MM.1S (cell line): Measurements from ENCODE around the gene BRINP2.
"Not testable (repeated sequence)": the region's sequence is repeated elsewhere in the genome, so short reads cannot be mapped to it uniquely, and the experiment has no call there.

Experiments
- DNase-seq: peaks from one replicate; pipeline ENCODE4 v3.0.0-alpha.2; 2015
- H2AFZ ChIP-seq: fragments of 300-600 bp; sonication (generic); 2 replicates; pipeline ENCODE4 v1.6.0; 2016; ENCODE audit warnings: antibody characterized with exemption, low read length
- H3F3A ChIP-seq: fragments of 300-600 bp; sonication (generic); 2 replicates; pipeline ENCODE4 v1.6.1; 2016; ENCODE audit warnings: mild to moderate bottlenecking, antibody characterized with exemption, low read length, moderate library complexity, mixed read lengths; ENCODE audit not compliant: insufficient read depth
- H3K27ac ChIP-seq: fragments of 300-600 bp; sonication (generic); 2 replicates; pipeline ENCODE4 v1.5.1; 2016; ENCODE audit warnings: mild to moderate bottlenecking, low read length
- H3K27me3 ChIP-seq: fragments of 300-600 bp; sonication (generic); replicated peaks from 2 replicates; pipeline ENCODE4 v1.6.0; 2016; ENCODE audit warnings: low read length; ENCODE audit not compliant: insufficient read depth
- H3K36me3 ChIP-seq: fragments of 300-600 bp; sonication (generic); replicated peaks from 2 replicates; pipeline ENCODE4 v1.6.1; 2016; ENCODE audit warnings: mild to moderate bottlenecking, low read length, mixed read lengths; ENCODE audit not compliant: insufficient read depth
- H3K4me1 ChIP-seq: fragments of 300-600 bp; sonication (generic); 2 replicates; pipeline ENCODE4 v1.6.1; 2016; ENCODE audit warnings: low read length, mixed read lengths
- H3K4me2 ChIP-seq: fragments of 300-600 bp; sonication (generic); 2 replicates; pipeline ENCODE4 v1.6.0; 2016; ENCODE audit warnings: low read depth, low read length
- H3K4me3 ChIP-seq: fragments of 300-600 bp; sonication (generic); 2 replicates; pipeline ENCODE4 v1.5.1; 2016; ENCODE audit warnings: low read length, mixed read lengths
- H3K79me2 ChIP-seq: fragments of 300-600 bp; sonication (generic); 2 replicates; pipeline ENCODE4 v1.6.1; 2016; ENCODE audit warnings: mixed run types, low read length, mixed read lengths
- H3K9ac ChIP-seq: fragments of 300-600 bp; sonication (generic); 2 replicates; pipeline ENCODE4 v1.6.1; 2016; ENCODE audit warnings: low read length, mixed read lengths
- H3K9me2 ChIP-seq: fragments of 300-600 bp; sonication (generic); replicated peaks from 2 replicates; pipeline ENCODE4 v1.6.1; 2016; ENCODE audit warnings: mild to moderate bottlenecking, low read length, mixed read lengths; ENCODE audit not compliant: insufficient read depth
- H3K9me3 ChIP-seq: fragments of 300-600 bp; sonication (generic); replicated peaks from 2 replicates; pipeline ENCODE4 v1.6.1; 2016; ENCODE audit warnings: mild to moderate bottlenecking, low read length, mixed read lengths; ENCODE audit not compliant: insufficient read depth
- H4K20me1 ChIP-seq: fragments of 300-600 bp; sonication (generic); 2 replicates; pipeline ENCODE4 v1.6.1; 2016; ENCODE audit warnings: mild to moderate bottlenecking, low read length, moderate library complexity, mixed read lengths; ENCODE audit not compliant: insufficient read depth
- EZH2 ChIP-seq: fragments of 300-600 bp; sonication (generic); optimal IDR thresholded peaks from 2 replicates; pipeline ENCODE3; 2017; ENCODE audit warnings: low read depth, mild to moderate bottlenecking, antibody characterized with exemption, low read length, mixed read lengths
- EZH2phosphoT487 ChIP-seq: fragments of 300-600 bp; sonication (generic); IDR thresholded peaks from 2 replicates; pipeline ENCODE4 v1.6.1; 2018; ENCODE audit warnings: antibody characterized with exemption, low read length
- TF ChIP-seq, protein P1 (sequence below): fragments of 300-600 bp; sonication (generic); IDR thresholded peaks from 2 replicates; pipeline ENCODE4 v1.5.1; 2016; ENCODE audit warnings: antibody characterized with exemption, low read length, mixed read lengths

The BRINP2 gene

DNA sequence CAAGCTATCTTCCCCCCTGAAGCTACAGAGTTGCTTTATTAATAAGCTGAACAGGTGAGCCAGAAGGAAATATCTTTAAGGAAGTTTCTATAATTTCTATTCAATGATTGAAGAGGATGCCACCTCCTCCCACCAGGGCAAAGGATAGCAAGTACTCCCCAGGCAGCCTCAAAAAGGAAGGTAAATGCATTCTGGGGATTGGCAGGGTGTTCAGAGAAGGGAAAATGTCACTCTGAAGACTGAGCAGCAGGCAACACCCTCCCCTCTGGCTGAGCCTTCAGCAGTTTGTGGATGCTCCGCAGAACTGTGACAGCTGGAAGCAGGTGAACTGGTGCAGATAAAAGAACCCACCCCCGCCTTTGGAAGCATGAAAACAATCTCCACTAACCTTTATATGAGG, 140.8 kb downstream of the BRINP2 start:
- DNase-seq, result no peak
- no peaks in the 10 kb centered on the region for H3K4me1 ChIP-seq
- H3K9me2 ChIP-seq, result no peaks in the 10 kb centered on the region
- no peaks in the 10 kb centered on the region for H3K36me3 ChIP-seq
- no peak overlapping the region for H3K4me2 ChIP-seq
- no peaks in the 10 kb centered on the region for H3F3A ChIP-seq
- H3K27ac ChIP-seq, result no peak overlapping the region
- no peaks in the 10 kb centered on the region for H3K9me3 ChIP-seq
- no peak overlapping the region for H3K9ac ChIP-seq
- H3K79me2 ChIP-seq, result no peaks in the 10 kb centered on the region
- H2AFZ ChIP-seq, result no peak overlapping the region
- no peak for TF ChIP-seq EZH2
- TF ChIP-seq, protein P1, sequence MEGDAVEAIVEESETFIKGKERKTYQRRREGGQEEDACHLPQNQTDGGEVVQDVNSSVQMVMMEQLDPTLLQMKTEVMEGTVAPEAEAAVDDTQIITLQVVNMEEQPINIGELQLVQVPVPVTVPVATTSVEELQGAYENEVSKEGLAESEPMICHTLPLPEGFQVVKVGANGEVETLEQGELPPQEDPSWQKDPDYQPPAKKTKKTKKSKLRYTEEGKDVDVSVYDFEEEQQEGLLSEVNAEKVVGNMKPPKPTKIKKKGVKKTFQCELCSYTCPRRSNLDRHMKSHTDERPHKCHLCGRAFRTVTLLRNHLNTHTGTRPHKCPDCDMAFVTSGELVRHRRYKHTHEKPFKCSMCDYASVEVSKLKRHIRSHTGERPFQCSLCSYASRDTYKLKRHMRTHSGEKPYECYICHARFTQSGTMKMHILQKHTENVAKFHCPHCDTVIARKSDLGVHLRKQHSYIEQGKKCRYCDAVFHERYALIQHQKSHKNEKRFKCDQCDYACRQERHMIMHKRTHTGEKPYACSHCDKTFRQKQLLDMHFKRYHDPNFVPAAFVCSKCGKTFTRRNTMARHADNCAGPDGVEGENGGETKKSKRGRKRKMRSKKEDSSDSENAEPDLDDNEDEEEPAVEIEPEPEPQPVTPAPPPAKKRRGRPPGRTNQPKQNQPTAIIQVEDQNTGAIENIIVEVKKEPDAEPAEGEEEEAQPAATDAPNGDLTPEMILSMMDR, result no peak
- H4K20me1 ChIP-seq, result no peaks in the 10 kb centered on the region
- no peaks in the 10 kb centered on the region for H3K27me3 ChIP-seq
- no peak overlapping the region for H3K4me3 ChIP-seq

DNA sequence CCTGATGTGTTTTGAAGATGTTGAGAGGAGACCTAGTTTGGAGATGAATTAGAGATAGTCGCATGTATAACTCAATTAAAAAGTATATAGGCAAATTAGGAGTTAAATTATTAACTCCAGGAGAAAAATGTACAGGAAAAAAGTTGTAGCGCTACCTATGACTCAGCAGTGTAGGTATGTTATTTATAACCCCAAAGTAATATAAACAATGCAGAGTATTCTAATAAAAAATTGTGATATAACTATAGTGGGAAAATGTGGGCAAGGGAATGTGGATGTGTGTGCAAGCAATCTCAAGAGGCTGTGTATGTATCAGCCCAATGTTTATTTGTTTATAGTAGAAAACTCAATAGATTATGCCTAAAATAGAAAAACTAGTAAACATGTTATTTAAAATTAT, 144.5 kb downstream of the BRINP2 start:
- Histone ChIP-seq H3K9me2 (no peaks in the 10 kb centered on the region), H3K36me3 (no peaks in the 10 kb centered on the region), H3K9ac (no peak overlapping the region), H3K27me3 (no peaks in the 10 kb centered on the region), H3F3A (no peaks in the 10 kb centered on the region), H3K9me3 (no peaks in the 10 kb centered on the region), H2AFZ (no peak overlapping the region), H3K4me1 (no peaks in the 10 kb centered on the region), H3K4me2 (no peak overlapping the region), H4K20me1 (no peaks in the 10 kb centered on the region), H3K79me2 (no peaks in the 10 kb centered on the region), H3K4me3 (no peak overlapping the region), H3K27ac (no peak overlapping the region)
- no peak for DNase-seq
- TF ChIP-seq, protein P1, result no peak
- no peak for TF ChIP-seq EZH2phosphoT487
- no peak for TF ChIP-seq EZH2

DNA sequence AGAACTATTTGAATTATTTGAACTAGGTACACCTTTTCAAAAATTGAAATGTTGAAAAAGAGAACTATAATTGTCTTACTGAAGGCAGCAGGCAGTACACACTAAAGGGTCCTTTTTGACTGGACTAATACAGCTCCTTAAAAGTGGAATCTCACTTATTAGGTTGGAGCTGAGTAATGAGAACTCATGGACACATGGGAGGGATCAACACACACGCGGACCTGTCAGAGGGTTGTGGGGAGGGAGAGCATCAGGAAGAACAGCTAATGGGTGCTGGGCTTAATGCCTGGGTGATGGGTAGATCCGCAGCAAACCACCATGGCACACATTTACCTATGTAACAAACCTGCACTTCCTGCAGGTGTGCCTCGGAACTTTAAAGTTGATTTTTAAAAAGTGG, 145.0 kb downstream of the BRINP2 start:
- H3K4me1 ChIP-seq, result no peaks in the 10 kb centered on the region
- H3K27me3 ChIP-seq, result no peaks in the 10 kb centered on the region
- TF ChIP-seq, protein P1, result no peak
- TF ChIP-seq EZH2 (no peak), EZH2phosphoT487 (no peak)
- no peaks in the 10 kb centered on the region for H3K9me2 ChIP-seq
- H3K4me3 ChIP-seq, result no peak overlapping the region
- no peaks in the 10 kb centered on the region for H4K20me1 ChIP-seq
- no peak overlapping the region for H3K27ac ChIP-seq
- H3K36me3 ChIP-seq, result no peaks in the 10 kb centered on the region
- H3K4me2 ChIP-seq, result no peak overlapping the region
- no peak for DNase-seq
- no peaks in the 10 kb centered on the region for H3F3A ChIP-seq
- H2AFZ ChIP-seq, result no peak overlapping the region
- no peaks in the 10 kb centered on the region for H3K9me3 ChIP-seq
- H3K9ac ChIP-seq, result no peak overlapping the region
- H3K79me2 ChIP-seq, result no peaks in the 10 kb centered on the region

DNA sequence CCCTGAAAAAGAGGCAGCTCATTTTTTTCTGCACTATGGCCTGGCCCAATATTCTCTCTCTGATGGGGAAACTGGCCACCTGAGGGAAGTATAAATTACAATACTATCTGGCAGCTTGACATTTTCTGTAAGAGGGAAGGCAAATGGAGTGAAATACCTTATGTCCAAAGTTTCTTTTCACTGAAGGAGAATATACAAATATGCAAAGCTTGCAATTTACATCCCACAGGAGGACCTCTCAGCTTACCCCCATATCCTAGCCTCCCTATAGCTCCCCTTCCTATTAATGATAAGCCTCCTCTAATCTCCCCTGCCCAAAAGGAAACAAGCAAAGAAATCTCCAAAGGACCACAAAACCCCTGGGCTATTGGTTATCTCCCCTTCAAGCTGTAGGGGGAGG, 150.7 kb downstream of the BRINP2 start:
- H3K4me1 ChIP-seq, H3K9me2 ChIP-seq, H3K27me3 ChIP-seq, DNase-seq, H3K9ac ChIP-seq, H4K20me1 ChIP-seq, H3K36me3 ChIP-seq, H3K9me3 ChIP-seq, H3K4me3 ChIP-seq, H3K79me2 ChIP-seq, H3K27ac ChIP-seq, H2AFZ ChIP-seq, H3K4me2 ChIP-seq, H3F3A ChIP-seq: not testable (repeated sequence)
